Activated CD8-positive, alpha-beta T cell treated with anti-CD3 and anti-CD28 coated beads for 36 hours (primary cell): ENCODE measurements around the gene CDS1. TPM values are rescaled to one million over a fixed set of nuclear protein-coding genes. Genes with fewer than 3 reads are reported as not detected.

Experiments
- ATAC-seq: fragments of 200-7000 bp; cut with Tn5 transposase; one replicate; pipeline ENCODE4 v1.10.0; 2021; ENCODE audit warnings: mild to moderate bottlenecking, moderate library complexity
- CTCF ChIA-PET: fragments of 350-600 bp; sonication (Branson Sonifier 250); formaldehyde crosslinking; loops from one replicate; lab custom pipeline; 2021; ENCODE audit warnings: antibody characterized with exemption; lab: Charles Lee
- POLR2A ChIA-PET: fragments of 350-600 bp; sonication (Branson Sonifier 250); formaldehyde crosslinking; loops from one replicate; lab custom pipeline; 2021; ENCODE audit warnings: antibody characterized with exemption; lab: Charles Lee
- DNase-seq: peaks from one replicate; pipeline ENCODE4 v3.0.0-alpha.2; 2020
- H3K27ac Mint-ChIP-seq: one replicate; pipeline ENCODE4 v1.8.0; 2021; ENCODE audit warnings: mild to moderate bottlenecking, mixed read lengths
- H3K27me3 Mint-ChIP-seq: one replicate; pipeline ENCODE4 v1.8.0; 2021; ENCODE audit warnings: mixed read lengths
- H3K36me3 Mint-ChIP-seq: one replicate; pipeline ENCODE4 v1.8.0; 2021; ENCODE audit warnings: low read depth, mixed read lengths
- H3K4me1 Mint-ChIP-seq: one replicate; pipeline ENCODE4 v1.8.0; 2021; ENCODE audit warnings: low read depth, mixed read lengths
- H3K4me3 Mint-ChIP-seq: one replicate; pipeline ENCODE4 v1.8.0; 2021; ENCODE audit warnings: mild to moderate bottlenecking, moderate library complexity, mixed read lengths
- H3K9me3 Mint-ChIP-seq: one replicate; pipeline ENCODE4 v1.8.0; 2021; ENCODE audit warnings: mixed read lengths
- CTCF ChIP-seq: fragments of 200-600 bp; IDR thresholded peaks from one replicate; pipeline ENCODE4 v1.8.0; 2022; ENCODE audit warnings: antibody characterized with exemption, mild to moderate bottlenecking
- intact Hi-C: fragments of 100-400 bp; cut with micrococcal nuclease; formaldehyde crosslinking; loops from one replicate; pipeline ENCODE4 v1.10.0; 2022
- total RNA-seq, 2 experiments: library from RNA; stranded (reverse); gene quantifications; one replicate each; pipeline ENCODE4 v1.2.3, GENCODE V29; 2021

The CDS1 gene
- total RNA-seq, 2 experiments from 2014 or later: 0.07 to 0.25 TPM

- no peaks in the 10 kb centered on the region for H3K9me3 Mint-ChIP-seq
- TF ChIP-seq CTCF: no peak
- H3K27ac Mint-ChIP-seq: no peak overlapping the region
- DNase-seq (no peak), ATAC-seq (no peak)
- intact Hi-C loops: no loop called here
- H3K4me3 Mint-ChIP-seq: no peak overlapping the region
- H3K36me3 Mint-ChIP-seq: no peaks in the 10 kb centered on the region
- H3K4me1 Mint-ChIP-seq: no peaks in the 10 kb centered on the region
- ChIA-PET CTCF (no interaction called here), POLR2A (no interaction called here)
- H3K27me3 Mint-ChIP-seq: no peaks in the 10 kb centered on the region
These were observed 65.3 kb downstream of the CDS1 start for GRCh38 chr4:84648178-84648577.

- no peak overlapping the region for H3K4me3 Mint-ChIP-seq
- DNase-seq: no peak
- ChIA-PET POLR2A (no interaction called here), CTCF (no interaction called here)
- intact Hi-C loops: no loop called here
- no peaks in the 10 kb centered on the region for H3K27me3 Mint-ChIP-seq
- no peak overlapping the region for H3K27ac Mint-ChIP-seq
- H3K36me3 Mint-ChIP-seq: no peaks in the 10 kb centered on the region
- no peaks in the 10 kb centered on the region for H3K9me3 Mint-ChIP-seq
- H3K4me1 Mint-ChIP-seq: no peaks in the 10 kb centered on the region
- ATAC-seq: no peak
- TF ChIP-seq CTCF: no peak
These were observed 66.1 kb downstream of the CDS1 start for GRCh38 chr4:84648863-84649647.

- no peak for DNase-seq
- CTCF ChIA-PET: no interaction called here
- POLR2A ChIA-PET: no interaction called here
- ATAC-seq: no peak
- Mint-ChIP-seq H3K27me3 (peaks cover under 1% of the 10 kb centered on the region), H3K27ac (no peak overlapping the region), H3K4me1 (no peaks in the 10 kb centered on the region), H3K9me3 (peaks cover 2% of the 10 kb centered on the region), H3K4me3 (no peak overlapping the region), H3K36me3 (no peaks in the 10 kb centered on the region)
- intact Hi-C loops: no loop called here
- no peak for TF ChIP-seq CTCF
These were observed 68.6 kb downstream of the CDS1 start for GRCh38 chr4:84651499-84651898.

- ChIA-PET POLR2A (no interaction called here), CTCF (no interaction called here)
- Mint-ChIP-seq H3K27me3 (peaks cover 3% of the 10 kb centered on the region), H3K27ac (no peak overlapping the region), H3K36me3 (no peaks in the 10 kb centered on the region), H3K4me3 (no peak overlapping the region), H3K4me1 (no peaks in the 10 kb centered on the region), H3K9me3 (peaks cover 4% of the 10 kb centered on the region)
- TF ChIP-seq CTCF: no peak
- DNase-seq (no peak), ATAC-seq (no peak)
- intact Hi-C loops: no loop called here
These were observed 69.6 kb downstream of the CDS1 start for GRCh38 chr4:84652478-84652877.

GRCh38 chr4:84660606-84661005 is 77.7 kb downstream of the CDS1 start:
- Mint-ChIP-seq H3K9me3 (peaks cover 4% of the 10 kb centered on the region), H3K27ac (no peak overlapping the region), H3K36me3 (no peaks in the 10 kb centered on the region), H3K4me1 (no peaks in the 10 kb centered on the region), H3K27me3 (peaks cover 4% of the 10 kb centered on the region), H3K4me3 (no peak overlapping the region)
- no peak for DNase-seq
- ATAC-seq: no peak
- ChIA-PET POLR2A (no interaction called here), CTCF (no interaction called here)
- intact Hi-C loops: no loop called here
- no peak for TF ChIP-seq CTCF
